ENCODE measurements around the gene CAMK1D.

- TF ChIP-seq POLR2AphosphoS5 (IDR thresholded peaks at IDR 0.05; ENCODE audit: insufficient read depth in 1 of 2, low read depth in 1 of 2) (no peak), CTCF (IDR thresholded peaks at IDR 0.05) (no peak), POLR2A (IDR thresholded peaks at IDR 0.05) (no peak)
These were observed 31.7 kb downstream of the CAMK1D start for GRCh38 chr10:12380999-12381398.
